ENCODE measurements around the gene ONECUT3. TPM values are rescaled to one million over a fixed set of nuclear protein-coding genes. Genes with fewer than 3 reads are reported as not detected.

The ONECUT3 gene
- total and polyA plus RNA-seq, 9 of the 15 experiments (the other 6 are each of a cell fraction or from before 2014, with no cell fraction given): not detected

DNA sequence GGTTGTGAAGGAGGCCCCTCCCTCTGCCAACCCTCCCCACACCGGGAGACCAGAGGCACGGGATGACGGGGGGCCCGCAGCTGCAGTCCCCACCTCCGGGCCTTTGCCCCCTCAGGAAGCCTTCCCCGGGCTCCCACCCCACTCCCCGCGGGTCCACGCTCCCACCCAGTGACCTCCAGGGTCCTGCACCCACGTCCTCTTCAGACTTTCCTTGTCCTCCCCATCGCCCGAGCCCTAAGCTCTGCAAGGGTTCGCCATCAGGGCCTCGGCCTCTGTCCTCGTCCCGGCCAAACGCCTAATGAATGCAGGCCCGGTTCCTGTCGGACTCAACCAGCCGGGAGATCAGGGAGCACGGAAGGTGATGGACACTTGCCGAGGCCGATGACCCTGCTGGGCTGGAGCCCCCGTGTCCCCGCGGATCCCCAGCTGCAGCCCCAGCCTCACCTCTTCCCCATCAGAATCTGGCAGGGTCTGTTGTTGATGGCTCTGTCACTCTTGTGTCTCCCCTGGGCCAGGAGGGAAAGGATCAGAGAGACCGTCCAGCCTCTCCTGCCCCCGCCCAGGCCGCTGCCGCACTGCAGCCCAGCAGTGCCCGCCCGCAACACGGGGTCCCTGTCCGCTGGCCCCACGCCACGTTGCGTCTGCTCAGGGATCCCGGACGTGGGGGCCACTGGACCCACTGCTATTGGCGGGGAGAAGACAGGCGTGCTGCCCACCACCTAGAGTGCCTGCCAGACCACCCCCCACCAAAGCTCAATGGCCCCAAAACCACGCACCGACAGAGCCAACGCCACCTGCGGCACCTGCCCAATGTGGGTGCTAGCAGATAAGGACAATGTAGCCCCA lies 53.1 kb downstream of the ONECUT3 start (continued):
- TF ChIP-seq, protein P1, sequence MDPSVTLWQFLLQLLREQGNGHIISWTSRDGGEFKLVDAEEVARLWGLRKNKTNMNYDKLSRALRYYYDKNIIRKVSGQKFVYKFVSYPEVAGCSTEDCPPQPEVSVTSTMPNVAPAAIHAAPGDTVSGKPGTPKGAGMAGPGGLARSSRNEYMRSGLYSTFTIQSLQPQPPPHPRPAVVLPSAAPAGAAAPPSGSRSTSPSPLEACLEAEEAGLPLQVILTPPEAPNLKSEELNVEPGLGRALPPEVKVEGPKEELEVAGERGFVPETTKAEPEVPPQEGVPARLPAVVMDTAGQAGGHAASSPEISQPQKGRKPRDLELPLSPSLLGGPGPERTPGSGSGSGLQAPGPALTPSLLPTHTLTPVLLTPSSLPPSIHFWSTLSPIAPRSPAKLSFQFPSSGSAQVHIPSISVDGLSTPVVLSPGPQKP (CRISPR knock-in tag; IDR thresholded peaks at IDR 0.05): no peak
- no peak for TF ChIP-seq GTF2F1 (IDR thresholded peaks at IDR 0.05; ENCODE audit: low read depth, low read length)
- no peak for TF ChIP-seq ERF (CRISPR knock-in tag; IDR thresholded peaks at IDR 0.05)

GRCh38 chr19:1807030-1807694 lies 53.9 kb downstream of the ONECUT3 start:
- no peaks in the 10 kb centered on the region for H4K20me1 ChIP-seq (replicated peaks; ENCODE audit: control insufficient read depth, insufficient read depth, low read length)
- no peaks in the 10 kb centered on the region for H3K9me1 ChIP-seq (ENCODE audit: control insufficient read depth, insufficient read depth, low read length)
- peak overlapping the region in 1 of 2 experiments; percentile 6; a peak in 1 of 4 replicates for H3K9ac ChIP-seq (ENCODE audit: insufficient read depth in 1 of 2, low read depth in 2 of 2, low read length in 2 of 2)
- H3K4me3 ChIP-seq: no peak overlapping the region
- DNase-seq (ENCODE audit: extremely low read depth in 1 of 4, low spot score in 3 of 4) (no peak), ATAC-seq (no peak), FAIRE-seq (no peak)
- H3K27ac ChIP-seq (ENCODE audit: extremely low read depth, low read depth, low read length): no peak overlapping the region
- H3K36me3 ChIP-seq (ENCODE audit: control insufficient read depth, insufficient read depth, low read length): 0 out of 3 replicates have a peak, but pooled peaks cover 3% of the 10 kb centered on the region
- no TSS peak for BruUV-seq (replicated peaks)
- peaks cover 6 to 58% of the 10 kb centered on the region in 2 experiments; a peak in 3 of 5 replicates for H3K4me1 ChIP-seq (replicated peaks in 1 of 2; ENCODE audit: control insufficient read depth in 2 of 2, insufficient read depth in 2 of 2, low read length in 2 of 2)
- no peaks in the 10 kb centered on the region for H3K27me3 ChIP-seq (ENCODE audit: control insufficient read depth in 2 of 2, insufficient read depth in 2 of 2, low read length in 2 of 2)
- H3K79me2 ChIP-seq (ENCODE audit: control insufficient read depth, insufficient read depth, low read length): peaks cover 5% of the 10 kb centered on the region; the same call in 1 of the 3 replicates
- no peaks in the 10 kb centered on the region; the same call in 1 of the 2 replicates for H3K9me3 ChIP-seq (replicated peaks; ENCODE audit: control insufficient read depth, insufficient read depth, low read depth, low read length)
- 76% methylated on average over 24 of the region's 28 CpGs for WGBS (ENCODE audit: insufficient coverage, low coverage, missing lambda C conversion rate)
- H3K4me2 ChIP-seq (ENCODE audit: insufficient read depth, low read length): no peak overlapping the region
- ChIA-PET CTCF (ENCODE audit: low intra/inter-chr PET ratio) (no interaction called here), POLR2A (interaction anchor here (1.1 kb wide), 1 partner anchor 11 kb away, joined by 4 read pairs; no protein-coding TSS in a partner anchor)
- in situ Hi-C loops (cut with MboI) (no loop called here), intact Hi-C loops (cut with micrococcal nuclease) (no loop called here)
- TF ChIP-seq ZNF121 (CRISPR knock-in tag; conservative IDR thresholded peaks at IDR 0.05) (no peak), ZKSCAN1 (IDR thresholded peaks at IDR 0.05; ENCODE audit: low read depth, low read length) (peak; percentile 83; the same call in 1 of the 2 replicates), NFIC (IDR thresholded peaks at IDR 0.05) (peak; percentile 78)
- TF ChIP-seq, protein P2, sequence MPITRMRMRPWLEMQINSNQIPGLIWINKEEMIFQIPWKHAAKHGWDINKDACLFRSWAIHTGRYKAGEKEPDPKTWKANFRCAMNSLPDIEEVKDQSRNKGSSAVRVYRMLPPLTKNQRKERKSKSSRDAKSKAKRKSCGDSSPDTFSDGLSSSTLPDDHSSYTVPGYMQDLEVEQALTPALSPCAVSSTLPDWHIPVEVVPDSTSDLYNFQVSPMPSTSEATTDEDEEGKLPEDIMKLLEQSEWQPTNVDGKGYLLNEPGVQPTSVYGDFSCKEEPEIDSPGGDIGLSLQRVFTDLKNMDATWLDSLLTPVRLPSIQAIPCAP (CRISPR knock-in tag; IDR thresholded peaks at IDR 0.05; ENCODE audit: borderline replicate concordance): no peak
- no peak overlapping the region for H2AFZ ChIP-seq (ENCODE audit: low read depth, low read length)
